ENCODE results near the gene USP9Y.

DNA sequence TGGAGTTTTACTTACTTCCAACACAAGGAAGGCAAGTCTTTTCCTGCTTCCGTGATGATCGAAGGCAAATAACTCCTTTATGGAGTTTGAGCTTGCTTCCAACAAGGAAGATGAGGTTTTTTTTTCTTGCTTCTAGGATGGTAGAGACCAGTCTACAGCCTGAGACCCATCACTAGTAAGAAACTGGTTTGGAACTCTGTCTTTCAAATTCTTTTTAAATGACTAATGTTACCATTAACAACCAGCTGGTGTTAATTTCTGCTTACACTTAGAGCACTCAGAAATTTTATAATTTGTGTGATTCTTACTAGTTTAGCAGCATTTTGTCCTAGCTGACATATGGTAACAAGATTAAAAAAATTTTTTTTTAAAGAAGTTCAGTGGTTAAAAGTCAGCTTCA, 19.5 kb upstream of the USP9Y start:
- TF ChIP-seq, protein P1, sequence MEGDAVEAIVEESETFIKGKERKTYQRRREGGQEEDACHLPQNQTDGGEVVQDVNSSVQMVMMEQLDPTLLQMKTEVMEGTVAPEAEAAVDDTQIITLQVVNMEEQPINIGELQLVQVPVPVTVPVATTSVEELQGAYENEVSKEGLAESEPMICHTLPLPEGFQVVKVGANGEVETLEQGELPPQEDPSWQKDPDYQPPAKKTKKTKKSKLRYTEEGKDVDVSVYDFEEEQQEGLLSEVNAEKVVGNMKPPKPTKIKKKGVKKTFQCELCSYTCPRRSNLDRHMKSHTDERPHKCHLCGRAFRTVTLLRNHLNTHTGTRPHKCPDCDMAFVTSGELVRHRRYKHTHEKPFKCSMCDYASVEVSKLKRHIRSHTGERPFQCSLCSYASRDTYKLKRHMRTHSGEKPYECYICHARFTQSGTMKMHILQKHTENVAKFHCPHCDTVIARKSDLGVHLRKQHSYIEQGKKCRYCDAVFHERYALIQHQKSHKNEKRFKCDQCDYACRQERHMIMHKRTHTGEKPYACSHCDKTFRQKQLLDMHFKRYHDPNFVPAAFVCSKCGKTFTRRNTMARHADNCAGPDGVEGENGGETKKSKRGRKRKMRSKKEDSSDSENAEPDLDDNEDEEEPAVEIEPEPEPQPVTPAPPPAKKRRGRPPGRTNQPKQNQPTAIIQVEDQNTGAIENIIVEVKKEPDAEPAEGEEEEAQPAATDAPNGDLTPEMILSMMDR (IDR thresholded peaks at IDR 0.05): no peak
- TF ChIP-seq POLR2A (IDR thresholded peaks at IDR 0.05): no peak
